CD4-positive, alpha-beta T cell treated with Interleukin-17A for 1 hour (primary cell): Measurements from ENCODE around the gene SPATS2L.
A peak's percentile ranks its signal among the peaks of the same experiment; 100 is the strongest.

Experiments
- DNase-seq: peaks from one replicate; pipeline ENCODE4 v3.0.0-alpha.2; 2020

SPATS2L gene

GRCh38 chr2:200298816-200299215, 7.7 kb upstream of the SPATS2L start:
- no peak for DNase-seq

DNA sequence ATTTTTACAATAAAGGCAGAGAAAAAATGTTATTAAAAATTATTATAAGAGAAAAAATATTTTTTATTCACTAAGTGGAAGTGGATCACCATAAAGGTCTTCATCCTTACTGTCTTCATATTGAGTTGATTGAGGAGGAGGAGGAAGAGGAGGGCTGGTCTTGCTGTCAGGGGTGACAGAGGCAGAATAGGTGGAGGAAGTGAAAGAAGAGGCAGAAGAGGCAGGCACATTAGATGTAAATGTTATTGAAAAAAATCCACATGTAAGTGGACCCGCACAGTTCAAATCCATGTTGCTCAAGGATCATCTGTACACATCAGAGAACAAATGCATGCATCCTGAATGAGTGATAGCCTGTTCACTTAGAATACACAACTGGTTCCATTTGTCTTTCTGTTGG, 6.4 kb upstream of the SPATS2L start:
- DNase-seq = no peak

- DNase-seq = no peak
Observed at GRCh38 chr2:200300638-200301314, 5.7 kb upstream of the SPATS2L start.

GRCh38 chr2:200301953-200302858, 4.3 kb upstream of the SPATS2L start:
- DNase-seq = no peak

DNA sequence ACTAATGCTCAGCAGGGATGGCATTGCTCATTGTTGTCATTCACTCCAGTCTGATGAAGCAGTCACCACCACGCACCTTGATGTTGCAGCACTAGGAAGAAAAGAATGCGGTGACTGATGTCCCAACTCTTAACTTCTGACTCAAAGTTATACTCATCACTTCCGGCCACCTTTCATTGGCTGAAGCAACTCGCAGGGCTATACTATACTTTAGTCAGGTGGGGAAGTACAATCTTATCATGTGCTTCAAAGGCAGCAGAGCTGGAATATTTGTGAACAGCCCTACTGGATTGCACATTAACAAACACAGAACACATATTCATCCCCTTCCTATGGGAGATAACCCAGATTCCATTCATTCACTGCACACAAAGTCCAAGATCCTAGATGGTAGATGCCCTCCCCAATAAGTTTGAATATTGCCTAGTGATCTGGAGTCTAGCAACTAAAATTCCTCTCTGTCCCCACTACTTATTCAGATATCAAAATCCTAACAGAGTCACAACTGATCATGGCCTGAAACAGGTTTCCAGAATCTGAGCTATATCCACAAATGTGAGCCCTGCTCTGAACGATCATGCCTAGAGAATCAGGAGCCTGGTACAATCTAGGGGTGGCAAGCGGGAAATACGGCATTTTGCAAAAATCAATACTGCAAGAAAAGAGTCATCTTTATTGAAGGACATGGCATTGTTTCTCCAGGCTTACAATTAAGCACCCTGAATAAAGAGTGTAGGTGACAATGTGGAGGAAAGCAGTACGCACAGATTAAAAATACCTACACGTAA, 3.4 kb upstream of the SPATS2L start:
- no peak for DNase-seq

DNA sequence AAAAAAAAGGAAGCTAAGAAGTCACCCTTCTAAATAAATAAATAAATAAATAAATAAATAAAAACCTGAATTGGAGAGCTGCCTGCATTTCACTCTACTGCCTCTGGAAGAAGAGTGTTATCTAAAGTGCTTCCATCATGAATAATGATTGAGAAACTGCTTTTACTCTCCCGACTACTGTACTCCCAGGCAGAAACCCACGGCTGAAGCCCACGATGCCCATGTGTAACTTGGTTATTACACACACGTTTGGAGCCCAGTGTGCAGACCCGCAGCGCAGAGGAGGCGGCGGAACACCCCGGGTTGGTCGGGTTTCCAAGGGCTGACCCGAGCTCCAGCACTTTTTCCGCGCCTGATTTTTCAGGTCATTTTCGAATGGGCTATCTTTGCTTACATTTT, 697 bp upstream of the SPATS2L start:
- DNase-seq = no peak

- DNase-seq = peak; percentile 11
Observed at GRCh38 chr2:200306931-200307723, 634 bp downstream of the SPATS2L start.

GRCh38 chr2:200307724-200308545, 1.4 kb downstream of the SPATS2L start:
- DNase-seq = no peak

DNA sequence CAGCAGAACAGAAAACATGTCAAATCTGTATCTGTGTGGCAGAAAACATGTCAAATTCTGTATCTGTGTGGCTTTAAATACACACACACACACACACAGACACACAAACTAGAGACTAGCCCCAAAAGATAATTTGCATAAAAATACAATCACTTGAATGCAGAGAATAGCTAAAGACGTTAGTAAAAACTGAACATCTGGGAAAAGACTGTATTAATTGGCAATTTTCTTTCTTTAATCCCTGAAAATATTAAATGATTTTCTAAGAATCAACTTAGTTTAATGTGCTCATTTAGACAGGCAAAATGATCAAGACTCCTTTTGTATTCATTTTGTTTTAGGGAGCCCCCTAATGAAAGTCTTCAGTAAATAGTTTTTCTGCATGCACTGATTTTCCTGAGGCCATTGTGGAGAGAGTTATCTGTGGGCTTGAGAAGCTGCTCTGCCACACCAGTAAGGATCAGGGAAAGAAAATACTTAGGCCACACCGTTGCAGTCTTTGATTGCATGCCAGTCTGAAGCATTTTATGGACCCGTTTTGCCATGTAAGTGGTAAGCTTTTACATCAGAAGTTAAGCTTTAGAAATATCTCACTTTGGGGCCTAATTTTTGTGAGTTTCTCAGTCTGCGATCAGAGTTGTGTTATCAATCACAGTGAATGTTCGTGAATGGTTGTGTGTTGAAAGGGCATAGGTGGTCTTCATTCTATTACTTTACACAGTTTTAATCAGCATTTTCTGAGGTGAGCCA, 2.2 kb downstream of the SPATS2L start:
- no peak for DNase-seq

DNA sequence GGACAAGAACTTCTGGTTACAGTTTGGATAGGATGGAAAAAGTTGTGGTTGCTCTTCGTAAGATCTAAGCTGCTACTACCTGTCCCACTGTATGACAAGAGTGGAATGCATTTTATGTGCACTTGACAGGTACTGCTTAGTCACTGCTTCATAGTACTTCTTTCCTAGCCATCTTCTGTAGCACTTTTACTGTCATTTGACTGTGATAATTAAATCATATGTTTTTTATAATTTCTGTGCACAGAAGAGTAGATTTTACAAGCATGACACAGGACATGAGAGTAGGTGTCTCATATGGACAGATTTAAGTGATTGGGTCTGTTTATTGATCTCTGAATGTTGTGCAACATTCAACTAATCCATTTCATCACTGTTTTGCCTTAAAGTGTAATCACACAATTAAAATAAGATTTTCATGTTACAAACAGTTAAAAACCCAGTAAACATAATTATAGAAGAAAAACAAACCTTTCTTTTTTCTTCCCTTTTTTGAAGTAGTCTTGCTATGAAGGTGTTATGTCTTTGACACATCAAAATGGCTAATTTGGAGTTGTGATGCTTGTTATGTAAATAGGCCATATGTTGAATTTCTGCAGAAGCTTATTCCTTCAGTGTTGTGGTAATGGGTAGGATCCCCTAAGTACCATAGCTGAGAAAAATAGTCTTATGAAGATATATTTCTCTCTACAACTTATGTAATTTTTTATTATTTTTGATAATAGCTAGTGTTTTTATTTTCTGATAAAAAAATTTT, 3.0 kb downstream of the SPATS2L start:
- DNase-seq = no peak

- DNase-seq = no peak
Observed at GRCh38 chr2:200310545-200310971, 4.1 kb downstream of the SPATS2L start.

DNA sequence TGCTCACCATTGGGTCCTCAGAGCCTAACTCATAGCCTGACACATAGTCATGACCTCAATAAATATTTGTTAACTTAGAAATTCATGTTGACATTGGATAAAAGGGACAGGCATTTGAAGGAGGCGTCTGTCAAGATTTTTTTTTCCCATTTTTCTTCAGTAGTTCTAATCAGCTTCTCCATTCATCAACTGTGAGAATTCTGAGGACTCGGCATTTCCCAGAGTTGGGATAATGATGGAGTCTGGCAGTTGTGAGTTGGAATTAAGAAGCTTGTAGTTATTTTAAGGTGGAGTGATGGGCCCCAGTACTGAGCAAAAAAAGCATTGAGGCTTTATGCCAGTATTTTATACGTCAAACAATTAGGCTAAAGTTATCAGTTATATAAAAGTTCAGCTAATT, 4.6 kb downstream of the SPATS2L start:
- no peak for DNase-seq

- DNase-seq = no peak
Observed at GRCh38 chr2:200314976-200315567, 8.6 kb downstream of the SPATS2L start.

DNA sequence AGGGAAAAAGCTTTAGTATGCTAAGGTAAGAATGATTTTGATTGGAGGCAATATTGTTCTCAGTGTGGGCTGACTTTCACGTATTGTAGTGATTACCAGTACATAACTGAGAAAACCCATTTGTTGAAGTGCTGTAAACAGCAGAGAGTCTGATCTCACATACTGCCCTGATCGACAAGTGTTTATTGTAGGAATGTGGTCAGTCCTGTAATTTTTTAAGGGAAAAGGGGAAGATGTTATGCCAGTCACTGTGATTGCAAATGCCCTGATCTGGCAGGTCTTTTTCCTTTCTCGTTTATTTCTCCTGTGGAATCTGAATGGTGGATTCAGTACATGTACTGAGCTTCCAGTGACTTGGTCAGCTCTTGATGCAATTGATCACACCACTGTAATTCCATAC, 11.5 kb downstream of the SPATS2L start:
- DNase-seq = no peak

DNA sequence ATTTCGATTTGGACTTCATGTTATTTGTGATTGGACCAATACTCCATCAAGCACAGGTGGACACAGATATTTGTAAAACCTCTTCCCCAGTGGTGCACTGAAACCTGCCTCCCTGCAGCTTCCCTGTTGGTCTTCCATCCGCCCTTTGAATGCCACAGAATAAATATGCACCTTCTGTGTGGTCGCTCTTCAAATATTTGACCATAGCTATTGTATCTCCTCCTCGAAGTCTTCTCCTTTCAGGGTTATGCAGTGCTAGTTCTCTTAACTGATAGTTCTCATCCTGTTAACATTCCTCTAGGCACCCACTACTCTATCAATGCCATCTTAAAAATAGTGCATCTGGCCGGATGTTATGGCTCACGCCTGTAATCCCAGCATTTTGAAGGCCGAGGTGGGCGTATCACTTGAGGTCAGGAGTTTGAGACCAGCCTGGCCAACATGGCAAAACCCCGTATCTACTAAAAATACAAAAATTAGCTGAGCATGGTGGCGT, 12.5 kb downstream of the SPATS2L start:
- DNase-seq = no peak

GRCh38 chr2:200319548-200320337, 13.2 kb downstream of the SPATS2L start:
- DNase-seq = no peak

- DNase-seq = no peak
Observed at GRCh38 chr2:200320344-200320743, 13.9 kb downstream of the SPATS2L start.

GRCh38 chr2:200320991-200321390, 14.5 kb downstream of the SPATS2L start:
- DNase-seq = no peak
